B cell (primary cell): Measurements from ENCODE around the gene EPG5.

Experiments used
- EZH2 ChIP-seq: IDR thresholded peaks from 2 replicates; pipeline ENCODE4 v1.6.1; 2012; ENCODE audit warnings: borderline replicate concordance, low read depth, mild to moderate bottlenecking, moderate library complexity, low read length; ENCODE audit not compliant: insufficient read depth, poor library complexity, severe bottlenecking
- TF ChIP-seq, protein P1 (sequence below): fragments of 200-600 bp; IDR thresholded peaks from one replicate; pipeline ENCODE4 v1.8.0; 2022; ENCODE audit warnings: antibody characterized with exemption, mild to moderate bottlenecking

DNA sequence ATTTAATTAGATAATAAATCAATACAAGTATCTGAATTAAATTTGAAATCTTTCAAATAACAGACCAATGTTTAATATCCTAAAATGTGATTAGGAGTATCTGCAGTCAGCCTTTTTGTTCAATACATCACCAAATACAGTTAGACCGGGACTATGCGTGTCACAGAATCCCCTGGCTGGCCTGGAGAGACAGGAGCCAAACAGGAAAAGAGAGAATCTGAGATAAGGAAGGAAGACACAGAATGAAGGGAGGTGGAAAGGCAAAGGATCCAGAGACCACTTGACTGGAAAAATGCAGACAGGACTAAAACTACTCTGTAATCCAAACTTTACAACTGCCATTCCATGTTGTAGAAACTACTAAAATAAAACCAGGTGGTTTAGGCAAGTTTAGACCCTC lies 75.3 kb downstream of the EPG5 start:
- TF ChIP-seq, protein P1, sequence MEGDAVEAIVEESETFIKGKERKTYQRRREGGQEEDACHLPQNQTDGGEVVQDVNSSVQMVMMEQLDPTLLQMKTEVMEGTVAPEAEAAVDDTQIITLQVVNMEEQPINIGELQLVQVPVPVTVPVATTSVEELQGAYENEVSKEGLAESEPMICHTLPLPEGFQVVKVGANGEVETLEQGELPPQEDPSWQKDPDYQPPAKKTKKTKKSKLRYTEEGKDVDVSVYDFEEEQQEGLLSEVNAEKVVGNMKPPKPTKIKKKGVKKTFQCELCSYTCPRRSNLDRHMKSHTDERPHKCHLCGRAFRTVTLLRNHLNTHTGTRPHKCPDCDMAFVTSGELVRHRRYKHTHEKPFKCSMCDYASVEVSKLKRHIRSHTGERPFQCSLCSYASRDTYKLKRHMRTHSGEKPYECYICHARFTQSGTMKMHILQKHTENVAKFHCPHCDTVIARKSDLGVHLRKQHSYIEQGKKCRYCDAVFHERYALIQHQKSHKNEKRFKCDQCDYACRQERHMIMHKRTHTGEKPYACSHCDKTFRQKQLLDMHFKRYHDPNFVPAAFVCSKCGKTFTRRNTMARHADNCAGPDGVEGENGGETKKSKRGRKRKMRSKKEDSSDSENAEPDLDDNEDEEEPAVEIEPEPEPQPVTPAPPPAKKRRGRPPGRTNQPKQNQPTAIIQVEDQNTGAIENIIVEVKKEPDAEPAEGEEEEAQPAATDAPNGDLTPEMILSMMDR = no peak
- TF ChIP-seq EZH2 = no peak
